NCI-H2107 (cell line): ENCODE data around the gene MPC2.
"Not testable (repeated sequence)": the region's sequence is repeated elsewhere in the genome, so short reads cannot be mapped to it uniquely, and the experiment has no call there.

Source experiments
- DNase-seq: peaks from one replicate; lab custom pipeline; 2025; lab: John Stamatoyannopoulos, UW

The MPC2 gene

DNA sequence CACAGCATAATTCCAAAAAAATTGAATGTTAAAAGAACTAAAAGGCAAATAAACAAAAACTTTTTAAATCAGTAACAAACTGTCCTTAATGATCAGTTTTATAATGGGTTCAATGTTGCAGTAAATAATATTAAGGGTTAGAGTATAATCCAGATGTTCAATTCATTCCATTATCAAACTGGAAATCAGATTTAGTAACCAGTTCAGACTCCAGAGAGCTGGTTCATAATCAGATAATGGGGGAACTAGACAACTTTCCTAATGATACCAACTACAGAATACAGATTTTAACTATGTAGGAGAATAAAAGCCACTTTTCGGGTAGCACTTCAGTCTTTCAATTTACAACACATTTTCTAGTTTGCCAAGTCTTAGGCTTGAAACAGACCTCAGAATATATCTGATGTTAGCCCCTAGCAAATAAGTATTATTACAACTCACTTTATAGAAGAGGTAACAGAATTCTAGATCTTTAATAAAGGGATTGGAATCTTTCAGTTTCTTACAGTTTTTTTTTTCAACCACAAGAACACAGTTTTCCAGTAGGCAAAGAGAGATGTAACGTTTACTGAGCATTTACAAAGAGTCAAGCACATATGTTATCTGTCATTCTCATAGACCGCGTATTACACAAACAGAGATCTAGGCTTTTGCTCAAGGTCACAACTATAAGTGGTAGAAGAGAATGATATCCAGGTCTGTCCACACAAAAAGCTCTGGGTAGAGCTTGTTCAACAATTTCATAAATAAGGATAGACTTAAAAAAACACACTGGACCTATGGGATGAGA, 2.3 kb downstream of the MPC2 start:
- no peak for DNase-seq

GRCh38 chr1:167933788-167934187, 3.1 kb downstream of the MPC2 start:
- DNase-seq = no peak

DNA sequence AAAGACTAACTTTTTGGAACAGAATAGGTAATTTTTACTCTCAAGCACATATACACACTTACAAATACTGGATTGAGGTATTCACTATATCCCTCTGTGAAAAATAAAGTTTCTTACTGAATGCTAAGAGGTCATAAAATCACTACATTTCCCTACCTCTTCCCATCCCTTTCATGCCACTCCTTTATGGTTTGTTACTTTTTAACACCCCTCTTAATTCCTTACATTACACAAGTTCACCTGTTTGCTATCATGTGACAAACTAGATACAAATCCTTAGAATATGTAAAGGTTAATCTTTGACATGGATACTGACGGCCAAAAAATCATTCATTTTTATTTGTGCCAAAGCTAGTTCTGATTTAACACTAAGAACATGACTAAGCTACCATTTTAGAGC, 7.1 kb downstream of the MPC2 start:
- DNase-seq = no peak

GRCh38 chr1:167928919-167929318, 8.0 kb downstream of the MPC2 start:
- DNase-seq = not testable (repeated sequence)

DNA sequence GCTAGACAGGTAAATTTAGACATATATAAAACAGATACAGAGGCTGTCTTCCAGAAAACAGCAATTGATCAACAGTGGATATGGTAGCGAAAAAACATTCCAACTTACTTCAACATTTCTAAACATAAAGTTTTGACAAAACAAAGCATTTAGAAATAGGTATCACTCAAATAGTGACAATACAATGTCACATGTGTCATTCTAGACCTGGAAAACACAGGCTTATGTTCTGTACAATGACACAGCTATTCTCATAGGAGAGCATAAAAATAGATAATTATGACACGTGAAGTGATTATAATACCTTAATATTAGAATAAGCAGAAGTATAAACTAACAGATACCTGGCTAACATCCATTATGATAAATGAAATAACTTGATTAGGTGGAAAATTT, 8.4 kb downstream of the MPC2 start:
- no peak for DNase-seq

GRCh38 chr1:167927046-167927754, 9.7 kb downstream of the MPC2 start:
- DNase-seq = no peak

GRCh38 chr1:167926486-167926997, 10.3 kb downstream of the MPC2 start:
- no peak for DNase-seq

DNA sequence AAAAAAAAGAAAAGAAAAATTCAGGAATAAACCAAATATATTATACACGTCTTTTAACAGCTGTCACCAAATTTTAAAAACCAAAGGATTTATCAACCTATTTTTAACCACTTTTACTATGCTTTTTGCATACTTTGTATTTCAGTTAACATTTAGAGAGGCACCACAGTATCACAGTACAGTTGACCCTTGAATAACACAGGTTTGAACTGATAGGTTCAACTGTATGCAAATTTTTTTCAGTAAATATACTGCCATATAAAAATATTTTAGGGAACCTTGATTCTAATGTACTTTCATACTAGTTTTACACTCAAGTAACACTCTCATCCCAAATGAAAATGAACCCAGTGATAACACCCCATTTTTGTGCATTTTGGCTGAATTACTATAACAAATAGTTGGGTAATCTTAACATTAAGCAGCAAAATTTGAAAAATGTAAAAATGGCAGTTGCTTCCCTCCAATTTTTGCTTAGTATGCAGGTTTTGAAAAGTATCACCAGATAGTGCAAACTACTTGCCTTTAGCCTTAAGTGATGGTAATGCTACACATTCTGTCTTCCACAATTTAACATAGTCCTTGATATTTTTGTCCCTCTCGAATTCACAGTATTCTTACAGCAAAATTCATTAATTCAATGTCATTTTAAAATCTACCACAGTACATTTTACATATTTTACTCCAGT, 12.2 kb downstream of the MPC2 start:
- DNase-seq = no peak

DNA sequence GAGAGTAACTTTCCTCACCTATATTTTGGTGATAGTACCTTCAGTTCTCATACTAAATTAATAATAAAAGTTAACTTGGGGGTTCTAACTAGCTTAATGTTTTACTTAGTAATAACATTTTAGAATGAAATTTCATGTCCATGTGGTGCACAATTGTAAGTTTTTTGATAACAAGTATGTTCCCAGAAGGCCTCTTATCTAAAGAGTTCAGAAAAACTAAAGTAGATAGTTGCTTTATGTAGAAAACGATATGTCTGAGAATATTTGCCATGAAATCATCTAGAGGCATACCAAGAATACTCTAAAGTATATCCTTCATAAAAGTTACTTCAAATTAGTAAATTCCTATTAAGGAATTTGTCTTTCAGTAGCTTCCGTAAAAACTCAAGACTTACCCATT, 12.8 kb downstream of the MPC2 start:
- no peak for DNase-seq

DNA sequence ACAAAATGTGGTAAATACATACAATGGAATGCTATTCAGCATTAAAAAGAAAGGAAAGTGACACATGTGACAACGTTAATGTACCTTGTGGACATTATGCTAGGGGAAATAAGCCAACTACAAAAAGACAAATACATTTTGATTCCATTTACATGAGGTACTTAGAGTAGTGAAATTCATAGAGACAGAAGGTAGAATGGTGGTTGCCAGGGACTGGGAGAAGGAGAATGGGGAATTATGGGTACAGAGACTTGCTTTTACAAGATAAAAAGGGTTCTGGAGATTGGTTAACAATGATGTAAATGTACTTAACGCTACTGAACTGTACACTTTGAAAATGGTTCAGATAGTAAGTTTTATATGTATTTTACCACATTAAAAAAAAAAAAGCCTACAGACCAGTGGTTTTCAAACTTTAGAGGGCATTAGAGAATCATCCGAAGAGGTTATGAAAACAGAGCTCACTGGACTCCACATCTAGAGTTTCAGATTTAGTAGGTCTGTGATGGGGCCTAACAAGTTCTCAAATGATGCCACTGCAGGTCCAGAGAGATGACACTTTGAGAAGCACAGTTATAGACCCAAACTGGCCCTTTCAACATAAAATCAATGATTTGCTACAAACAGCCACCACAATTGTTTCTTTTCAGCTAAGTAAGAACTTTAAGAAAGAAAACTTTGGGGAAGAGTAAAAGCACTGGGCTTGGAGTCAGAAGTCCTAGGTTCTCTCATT, 13.4 kb downstream of the MPC2 start:
- no peak for DNase-seq

GRCh38 chr1:167922611-167923074, 14.2 kb downstream of the MPC2 start:
- DNase-seq = no peak

GRCh38 chr1:167922023-167922422, 14.8 kb downstream of the MPC2 start:
- DNase-seq = no peak

DNA sequence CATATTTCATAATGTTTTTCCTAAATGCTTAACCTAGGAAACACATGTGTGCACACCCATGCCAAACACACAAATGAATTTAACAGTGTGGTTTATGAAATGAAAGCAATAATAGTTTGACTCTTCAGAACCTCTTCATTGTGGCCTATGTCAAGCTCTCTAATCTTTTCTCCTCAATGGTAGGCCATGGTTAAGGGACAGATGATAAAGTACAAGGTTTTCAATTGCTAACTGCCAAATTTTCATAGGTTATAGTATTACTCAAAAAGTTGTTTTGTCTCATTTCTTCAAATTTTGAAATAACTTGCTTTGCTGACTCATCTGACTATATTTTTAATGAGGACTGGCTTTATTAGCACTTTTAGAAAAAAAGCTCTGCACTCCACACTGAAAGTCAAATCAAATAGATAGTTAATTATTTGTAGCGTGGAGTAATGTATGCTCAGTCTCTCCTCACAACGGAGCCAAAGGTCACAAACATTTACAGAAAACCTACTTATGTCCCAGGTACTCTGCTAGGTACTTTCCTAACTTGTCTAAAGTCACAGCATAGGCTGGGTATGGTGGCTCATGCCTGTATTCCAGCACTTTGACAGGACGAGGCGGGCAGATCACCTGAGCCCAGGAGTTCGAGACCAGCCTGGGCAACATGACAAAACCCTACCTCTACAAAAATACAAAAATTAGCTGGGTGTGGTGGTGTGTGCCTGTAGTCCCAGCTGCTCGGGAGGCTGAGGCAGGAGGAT, 19.9 kb downstream of the MPC2 start:
- no peak for DNase-seq

- no peak for DNase-seq
Observed at GRCh38 chr1:167915569-167915968, 21.3 kb downstream of the MPC2 start.

DNA sequence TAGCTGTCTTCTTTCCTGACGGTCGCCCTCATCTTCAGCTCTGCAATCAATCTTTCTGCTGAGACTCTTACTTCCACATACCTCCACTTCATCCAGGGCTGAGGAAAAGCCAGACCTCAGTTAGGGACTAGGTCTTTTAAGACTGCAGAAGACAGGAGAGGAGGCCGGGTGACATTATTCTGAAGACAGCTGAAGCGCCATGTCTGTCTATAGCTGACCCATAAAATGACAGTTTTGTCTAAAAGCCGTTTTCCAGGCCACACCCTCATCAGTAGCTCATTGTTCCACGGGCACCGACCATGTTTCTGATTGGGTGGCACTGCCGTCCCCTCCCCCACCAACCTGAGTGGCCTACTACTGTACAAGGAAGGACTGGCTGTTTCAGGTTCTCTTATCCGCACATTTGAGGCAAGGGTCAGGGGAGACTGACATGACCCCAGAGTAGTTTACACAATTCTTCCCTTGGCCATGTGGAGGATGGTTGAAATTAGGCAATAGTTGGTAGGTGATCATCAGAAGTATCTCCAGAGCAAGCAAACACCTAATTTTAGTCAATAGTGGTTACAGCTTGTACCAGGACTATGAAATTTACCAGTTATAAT, 22.9 kb downstream of the MPC2 start, which contains the start of gene ADCY10:
TSS of gene ADCY10 (minus strand) at position 240 of the 602 bp plus-strand sequence. CDS start 8,994 bp downstream, outside the sequence.
- DNase-seq = no peak

GRCh38 chr1:167912294-167912693, 24.6 kb downstream of the MPC2 start:
- no peak for DNase-seq

GRCh38 chr1:167911413-167911812, 25.5 kb downstream of the MPC2 start:
- DNase-seq = no peak

DNA sequence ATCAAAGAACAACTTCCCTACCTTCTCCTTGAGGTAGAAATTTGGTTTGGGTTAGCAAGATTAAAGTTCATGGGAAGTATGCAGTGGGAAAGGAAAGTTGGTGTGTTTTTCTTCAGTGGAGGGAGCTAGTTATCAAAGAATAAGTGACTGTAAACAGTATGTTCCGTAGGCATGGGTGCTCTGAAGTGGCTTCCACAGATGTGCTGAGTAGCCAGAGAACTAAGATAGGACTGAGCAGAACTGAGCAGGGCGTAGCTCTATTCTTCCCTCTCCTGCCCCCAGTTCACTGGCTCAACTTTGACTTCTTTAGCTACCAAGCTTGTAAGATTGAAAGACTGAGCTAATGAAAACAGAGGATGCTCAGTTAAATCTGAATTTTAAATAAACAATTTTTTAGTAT, 26.3 kb downstream of the MPC2 start:
- DNase-seq = no peak

GRCh38 chr1:167909691-167910180, 27.1 kb downstream of the MPC2 start:
- no peak for DNase-seq

DNA sequence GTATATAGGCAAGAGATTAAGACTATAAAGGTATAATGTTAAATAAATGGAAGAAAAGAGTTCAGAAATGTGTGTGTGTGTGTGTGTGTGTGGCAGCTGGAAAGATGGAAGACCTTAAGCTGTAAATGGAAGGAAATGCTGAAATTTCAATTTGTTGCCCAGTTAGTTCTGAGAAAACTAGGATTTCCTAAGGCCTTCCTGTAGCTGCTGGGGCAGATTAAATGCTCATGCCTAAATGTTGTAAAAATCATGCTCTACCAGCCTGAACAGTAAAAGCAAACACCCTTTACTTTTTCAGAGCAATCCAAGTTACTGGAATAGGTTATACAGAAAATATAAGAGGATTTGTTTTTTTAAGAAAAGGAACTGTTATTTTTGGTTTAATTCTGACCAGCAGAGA, 31.2 kb downstream of the MPC2 start:
- no peak for DNase-seq
